Measurements from ENCODE around the gene ACSF2. TPM values are rescaled to one million over a fixed set of nuclear protein-coding genes. Genes with fewer than 3 reads are reported as not detected.

ACSF2 gene, protein sequence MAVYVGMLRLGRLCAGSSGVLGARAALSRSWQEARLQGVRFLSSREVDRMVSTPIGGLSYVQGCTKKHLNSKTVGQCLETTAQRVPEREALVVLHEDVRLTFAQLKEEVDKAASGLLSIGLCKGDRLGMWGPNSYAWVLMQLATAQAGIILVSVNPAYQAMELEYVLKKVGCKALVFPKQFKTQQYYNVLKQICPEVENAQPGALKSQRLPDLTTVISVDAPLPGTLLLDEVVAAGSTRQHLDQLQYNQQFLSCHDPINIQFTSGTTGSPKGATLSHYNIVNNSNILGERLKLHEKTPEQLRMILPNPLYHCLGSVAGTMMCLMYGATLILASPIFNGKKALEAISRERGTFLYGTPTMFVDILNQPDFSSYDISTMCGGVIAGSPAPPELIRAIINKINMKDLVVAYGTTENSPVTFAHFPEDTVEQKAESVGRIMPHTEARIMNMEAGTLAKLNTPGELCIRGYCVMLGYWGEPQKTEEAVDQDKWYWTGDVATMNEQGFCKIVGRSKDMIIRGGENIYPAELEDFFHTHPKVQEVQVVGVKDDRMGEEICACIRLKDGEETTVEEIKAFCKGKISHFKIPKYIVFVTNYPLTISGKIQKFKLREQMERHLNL
- 100 to 1,000 TPM in 3 of 4 donors, 10 to 100 TPM in 1; 97.3 to 193 (median 143) TPM for total RNA-seq

- no peaks in the 10 kb centered on the region for H3K27me3 ChIP-seq
- peak within 1 kb of the TSS; percentile 19 to 56 (median 54) for H3K4me3 ChIP-seq (replicated peaks in 1 of 3)
- DNase-seq = peak; percentile 83 to 84
- H3K36me3 ChIP-seq = no peaks in the 10 kb centered on the region
- TF ChIP-seq POLR2A (IDR thresholded peaks at IDR 0.05) = peak; percentile 52 to 90
- TF ChIP-seq CTCF (IDR thresholded peaks at IDR 0.05) = peak in 1 of 6 experiments; percentile 2
- WGBS, 2 donors = 2 to 5% methylated on average over 10 to 27 of the region's 70 CpGs
- intact Hi-C loops (cut with DNase I) = no loop called here
- no peaks in the 10 kb centered on the region for H3K9me3 ChIP-seq
- peaks cover 56 to 78% of the 10 kb centered on the region in 2 donors for H3K4me1 ChIP-seq
- H3K27ac ChIP-seq = peak within 1 kb of the TSS; percentile 87 to 92 (median 88)
These were observed at the start of gene ACSF2 for GRCh38 chr17:50425682-50426471. Gene ACSF2 (plus strand): TSS chr17:50426218. CDS start chr17:50426262, 44 bp downstream.

- Histone ChIP-seq H3K9me3 (no peaks in the 10 kb centered on the region), H3K36me3 (peaks cover 36% of the 10 kb centered on the region in 2 donors), H3K4me3 (replicated peaks in 1 of 3) (no peak overlapping the region), H3K4me1 (no peaks in the 10 kb centered on the region), H3K27me3 (no peaks in the 10 kb centered on the region), H3K27ac (no peak overlapping the region)
- TF ChIP-seq CTCF (IDR thresholded peaks at IDR 0.05) (no peak), POLR2A (IDR thresholded peaks at IDR 0.05) (no peak)
- DNase-seq = no peak
- WGBS, 2 donors = 94 to 95% methylated on average over 6 of the region's 6 CpGs
- intact Hi-C loops (cut with DNase I) = no loop called here
These were observed 46.5 kb upstream of the ACSF2 start for GRCh38 chr17:50379351-50380132.

GRCh38 chr17:50380369-50381259 lies 45.4 kb upstream of the ACSF2 start:
- TF ChIP-seq CTCF (IDR thresholded peaks at IDR 0.05) = no peak
- TF ChIP-seq POLR2A (IDR thresholded peaks at IDR 0.05) = no peak
- peaks cover 46% of the 10 kb centered on the region in 2 donors for H3K36me3 ChIP-seq
- no peak for DNase-seq
- H3K9me3 ChIP-seq = no peaks in the 10 kb centered on the region
- WGBS, 2 donors = 89% methylated on average over 12 to 13 of the region's 13 CpGs
- no peak overlapping the region for H3K27ac ChIP-seq
- no peaks in the 10 kb centered on the region for H3K27me3 ChIP-seq
- H3K4me3 ChIP-seq (replicated peaks in 1 of 3) = no peak overlapping the region
- intact Hi-C loops (cut with DNase I) = no loop called here
- no peaks in the 10 kb centered on the region for H3K4me1 ChIP-seq

- Histone ChIP-seq H3K27ac (no peak overlapping the region), H3K27me3 (no peaks in the 10 kb centered on the region), H3K4me3 (replicated peaks in 1 of 3) (no peak overlapping the region), H3K9me3 (no peaks in the 10 kb centered on the region), H3K4me1 (no peaks in the 10 kb centered on the region), H3K36me3 (peaks cover 51 to 54% of the 10 kb centered on the region in 2 donors)
- TF ChIP-seq CTCF (IDR thresholded peaks at IDR 0.05) (no peak), POLR2A (IDR thresholded peaks at IDR 0.05) (no peak)
- intact Hi-C loops (cut with DNase I) = no loop called here
- DNase-seq = no peak
- WGBS, 2 donors = 86 to 88% methylated on average over 7 of the region's 7 CpGs
These were observed 44.7 kb upstream of the ACSF2 start for GRCh38 chr17:50381260-50381815.

Measured in thyroid gland (tissue), 4 donors.